Heart left ventricle (tissue), 13 donors: ENCODE data around the gene PARP4.
"Not testable (repeated sequence)": the region's sequence is repeated elsewhere in the genome, so short reads cannot be mapped to it uniquely, and the experiment has no call there.

Source experiments
- CTCF ChIP-seq, 12 donors: fragments of 200-600 bp; sonication (generic) in 4 of 12; IDR thresholded peaks; one replicate each; pipeline versions ENCODE4 v1.5.0 to v1.8.0; 2018 to 2022; ENCODE audit warnings: antibody characterized with exemption in 12 of 12, mild to moderate bottlenecking in 5 of 12
- POLR2A ChIP-seq, 2 donors: fragments of 450-650 bp; IDR thresholded peaks; one replicate each; pipeline ENCODE4 v1.6.1; 2017; ENCODE audit warnings: antibody characterized with exemption in 2 of 2, mild to moderate bottlenecking in 2 of 2, moderate library complexity in 2 of 2
- donor health status: ischemic (EF 13 %, LVEDD 7.1; RV severe dilation, severe dysfunction).
- donor health status: DM: no; HTN: yes; CAD: no.
- donor health status: DM: no; HTN: no; CAD: no.
- donor health status: ischemic (EF 25% LVEDD 6.9; RV normal size, moderate dysfunction).
- donor health status: ischemic (EF 25% LVEDD 5.7; RV mildly dilated, moderate dysfunction).
- donor health status: ischemic (EF 35%, LVEDD 5.7; RV mildly dilated, moderate dysfunction).
- donor health status: nonischemic (EF 11% LVEDD 7.7; RV severe dilation, severe dysfunction).
- donor health status: DM: yes; HTN: yes; CAD: no.
- donor health status: PGD.
- donor health status: ischemic (EF 29% LVEDD 5.4; RV normal size, mild dysfunction).
- donor health status: nonischemic (EF 23%, LVEDD 6.1; RV moderate dilation, normal function).

GRCh38 chr13:24371273-24371672, 141.3 kb downstream of the PARP4 start:
- not testable (repeated sequence) for TF ChIP-seq CTCF, POLR2A (IDR thresholded peaks at IDR 0.05)
